Measurements from ENCODE around the gene CA10.
A peak's percentile ranks its signal among the peaks of the same experiment; 100 is the strongest.

The CA10 gene

DNA sequence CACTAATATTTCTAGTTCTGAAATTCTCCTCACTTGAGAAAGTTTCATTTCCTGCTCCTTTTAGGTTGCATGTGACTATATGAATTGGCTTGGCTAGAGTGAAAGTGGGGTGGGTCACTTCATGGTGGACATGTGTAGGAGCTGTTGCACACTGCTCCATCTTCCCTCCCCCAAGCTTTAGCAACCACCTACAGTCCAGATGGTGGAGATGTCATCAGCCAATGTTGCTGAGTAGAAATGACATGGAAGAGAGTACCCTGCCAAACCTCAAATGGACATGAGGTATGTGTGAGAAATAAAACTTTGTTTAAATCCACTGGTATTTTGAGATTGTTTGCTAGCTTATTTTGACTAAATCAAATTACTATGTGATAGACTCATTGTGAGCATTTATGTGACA lies 281.5 kb downstream of the CA10 start:
- Mint-ChIP-seq H3K9me3 (no peaks in the 10 kb centered on the region), H3K27ac (no peak overlapping the region), H3K4me1 (ENCODE audit: low read depth) (no peaks in the 10 kb centered on the region), H3K4me3 (no peak overlapping the region), H3K27me3 (ENCODE audit: low read depth) (no peaks in the 10 kb centered on the region), H3K36me3 (ENCODE audit: low read depth) (no peaks in the 10 kb centered on the region)
- DNase-seq (ENCODE audit: low spot score): no peak

DNA sequence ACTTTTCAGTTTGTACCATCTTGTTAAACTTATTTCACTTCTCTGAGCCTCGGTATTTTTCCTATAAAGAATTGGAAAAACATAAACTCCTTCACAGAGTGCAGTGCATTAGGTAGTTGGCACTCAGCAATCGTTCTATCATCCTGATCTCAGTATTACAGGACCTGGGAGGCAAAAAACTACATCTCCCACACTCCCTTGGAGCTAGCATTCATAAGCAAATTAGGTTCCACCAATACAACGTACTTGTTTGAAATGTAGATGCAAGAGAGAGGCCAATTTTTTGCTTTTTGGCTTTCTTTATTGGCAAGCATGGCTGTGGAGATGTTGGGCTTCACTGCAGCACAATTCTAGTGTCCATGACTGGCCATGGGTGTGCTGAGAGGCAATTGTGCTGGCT lies 285.2 kb downstream of the CA10 start:
- H3K9me3 Mint-ChIP-seq: no peaks in the 10 kb centered on the region
- H3K4me3 Mint-ChIP-seq: no peak overlapping the region
- no peaks in the 10 kb centered on the region for H3K4me1 Mint-ChIP-seq (ENCODE audit: low read depth)
- DNase-seq (ENCODE audit: low spot score): no peak
- no peaks in the 10 kb centered on the region for H3K27me3 Mint-ChIP-seq (ENCODE audit: low read depth)
- H3K27ac Mint-ChIP-seq: no peak overlapping the region
- no peaks in the 10 kb centered on the region for H3K36me3 Mint-ChIP-seq (ENCODE audit: low read depth)

GRCh38 chr17:51869387-51869786 lies 289.1 kb downstream of the CA10 start:
- H3K9me3 Mint-ChIP-seq: no peaks in the 10 kb centered on the region
- no peak overlapping the region for H3K4me3 Mint-ChIP-seq
- H3K27me3 Mint-ChIP-seq (ENCODE audit: low read depth): peaks cover 2% of the 10 kb centered on the region
- no peak for DNase-seq (ENCODE audit: low spot score)
- H3K36me3 Mint-ChIP-seq (ENCODE audit: low read depth): no peaks in the 10 kb centered on the region
- no peak overlapping the region for H3K27ac Mint-ChIP-seq
- no peaks in the 10 kb centered on the region for H3K4me1 Mint-ChIP-seq (ENCODE audit: low read depth)

GRCh38 chr17:51860954-51861561 lies 297.5 kb downstream of the CA10 start:
- DNase-seq (ENCODE audit: low spot score): peak; percentile 10
- Mint-ChIP-seq H3K36me3 (ENCODE audit: low read depth) (no peaks in the 10 kb centered on the region), H3K4me1 (ENCODE audit: low read depth) (no peaks in the 10 kb centered on the region), H3K9me3 (no peaks in the 10 kb centered on the region), H3K27ac (no peak overlapping the region), H3K27me3 (ENCODE audit: low read depth) (no peaks in the 10 kb centered on the region), H3K4me3 (no peak overlapping the region)

- no peak overlapping the region for H3K27ac Mint-ChIP-seq
Observed at GRCh38 chr17:51857052-51857597, 301.4 kb downstream of the CA10 start.

DNA sequence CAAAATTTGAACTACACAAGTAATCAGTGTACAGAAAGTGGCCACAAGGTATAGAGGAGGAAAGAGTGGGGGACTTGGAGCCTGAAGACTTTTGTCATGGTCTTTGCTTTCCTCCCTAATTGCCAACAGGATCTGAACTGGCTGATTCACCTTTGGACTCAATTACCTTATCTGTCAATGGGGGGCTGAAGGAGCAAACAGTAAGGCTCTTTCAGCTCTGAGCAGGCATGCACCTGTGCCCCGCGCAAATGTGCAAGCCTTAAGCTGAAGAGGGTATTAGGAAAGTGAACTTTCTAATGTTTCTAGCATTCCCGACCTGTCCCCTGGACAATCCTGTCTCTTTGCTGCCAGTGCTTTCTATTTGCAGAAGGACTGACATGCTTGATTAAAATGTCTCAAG lies 302.7 kb downstream of the CA10 start:
- no peak for DNase-seq (ENCODE audit: low spot score)
- no peak overlapping the region for H3K4me3 Mint-ChIP-seq
- H3K36me3 Mint-ChIP-seq (ENCODE audit: low read depth): no peaks in the 10 kb centered on the region
- peaks cover 2% of the 10 kb centered on the region for H3K27me3 Mint-ChIP-seq (ENCODE audit: low read depth)
- no peaks in the 10 kb centered on the region for H3K9me3 Mint-ChIP-seq
- H3K27ac Mint-ChIP-seq: no peak overlapping the region
- H3K4me1 Mint-ChIP-seq (ENCODE audit: low read depth): no peaks in the 10 kb centered on the region

More at GRCh38 chr17:51857052-51857597, 301.4 kb downstream of the CA10 start:
- DNase-seq (ENCODE audit: low spot score): no peak
- Mint-ChIP-seq H3K4me1 (ENCODE audit: low read depth) (no peaks in the 10 kb centered on the region), H3K9me3 (no peaks in the 10 kb centered on the region), H3K4me3 (no peak overlapping the region), H3K36me3 (ENCODE audit: low read depth) (no peaks in the 10 kb centered on the region), H3K27me3 (ENCODE audit: low read depth) (no peaks in the 10 kb centered on the region)

GRCh38 chr17:51853857-51854256 lies 304.7 kb downstream of the CA10 start:
- Mint-ChIP-seq H3K4me1 (ENCODE audit: low read depth) (no peaks in the 10 kb centered on the region), H3K4me3 (no peak overlapping the region), H3K27ac (no peak overlapping the region), H3K36me3 (ENCODE audit: low read depth) (no peaks in the 10 kb centered on the region), H3K27me3 (ENCODE audit: low read depth) (peaks cover 2% of the 10 kb centered on the region), H3K9me3 (no peaks in the 10 kb centered on the region)
- DNase-seq (ENCODE audit: low spot score): no peak

GRCh38 chr17:51852603-51853002 lies 305.9 kb downstream of the CA10 start:
- Mint-ChIP-seq H3K4me1 (ENCODE audit: low read depth) (no peaks in the 10 kb centered on the region), H3K27me3 (ENCODE audit: low read depth) (peaks cover 2% of the 10 kb centered on the region), H3K4me3 (no peak overlapping the region), H3K36me3 (ENCODE audit: low read depth) (no peaks in the 10 kb centered on the region), H3K27ac (no peak overlapping the region), H3K9me3 (no peaks in the 10 kb centered on the region)
- no peak for DNase-seq (ENCODE audit: low spot score)

GRCh38 chr17:51850201-51850600 lies 308.3 kb downstream of the CA10 start:
- Mint-ChIP-seq H3K27me3 (ENCODE audit: low read depth) (peaks cover 7% of the 10 kb centered on the region), H3K36me3 (ENCODE audit: low read depth) (no peaks in the 10 kb centered on the region), H3K4me1 (ENCODE audit: low read depth) (no peaks in the 10 kb centered on the region), H3K4me3 (no peak overlapping the region), H3K27ac (no peak overlapping the region), H3K9me3 (no peaks in the 10 kb centered on the region)
- DNase-seq (ENCODE audit: low spot score): no peak

- Mint-ChIP-seq H3K27me3 (ENCODE audit: low read depth) (peaks cover 7% of the 10 kb centered on the region), H3K36me3 (ENCODE audit: low read depth) (no peaks in the 10 kb centered on the region), H3K4me1 (ENCODE audit: low read depth) (no peaks in the 10 kb centered on the region), H3K27ac (no peak overlapping the region), H3K9me3 (no peaks in the 10 kb centered on the region), H3K4me3 (no peak overlapping the region)
- DNase-seq (ENCODE audit: low spot score): no peak
Observed at GRCh38 chr17:51848451-51848850, 310.1 kb downstream of the CA10 start.

DNA sequence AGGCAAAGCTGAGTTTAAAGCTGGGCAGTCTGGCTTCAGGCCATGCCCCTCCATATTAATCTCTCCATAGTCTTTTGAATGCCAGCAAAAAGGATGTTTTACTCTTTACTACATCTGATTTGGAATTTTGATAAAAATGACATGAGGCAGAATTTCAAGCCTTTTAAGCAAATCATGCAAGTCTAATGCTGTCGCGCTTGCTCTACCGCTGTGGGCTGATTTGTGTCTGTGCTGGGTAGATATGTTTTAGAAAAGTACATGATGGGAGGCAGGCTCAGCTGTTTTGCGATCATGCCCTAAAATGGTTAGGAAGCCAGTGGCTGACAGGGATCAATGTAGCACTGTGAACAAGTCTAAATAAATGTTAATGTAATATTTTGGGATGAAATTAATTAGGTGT lies 311.9 kb downstream of the CA10 start:
- Mint-ChIP-seq H3K27me3 (ENCODE audit: low read depth) (peaks cover 8% of the 10 kb centered on the region), H3K4me3 (no peak overlapping the region), H3K4me1 (ENCODE audit: low read depth) (no peaks in the 10 kb centered on the region), H3K36me3 (ENCODE audit: low read depth) (no peaks in the 10 kb centered on the region), H3K27ac (no peak overlapping the region), H3K9me3 (no peaks in the 10 kb centered on the region)
- DNase-seq (ENCODE audit: low spot score): no peak

- Mint-ChIP-seq H3K4me3 (no peak overlapping the region), H3K27me3 (ENCODE audit: low read depth) (peaks cover 8% of the 10 kb centered on the region), H3K27ac (no peak overlapping the region), H3K36me3 (ENCODE audit: low read depth) (no peaks in the 10 kb centered on the region), H3K9me3 (no peaks in the 10 kb centered on the region), H3K4me1 (ENCODE audit: low read depth) (no peaks in the 10 kb centered on the region)
- no peak for DNase-seq (ENCODE audit: low spot score)
Observed at GRCh38 chr17:51845776-51846175, 312.7 kb downstream of the CA10 start.

DNA sequence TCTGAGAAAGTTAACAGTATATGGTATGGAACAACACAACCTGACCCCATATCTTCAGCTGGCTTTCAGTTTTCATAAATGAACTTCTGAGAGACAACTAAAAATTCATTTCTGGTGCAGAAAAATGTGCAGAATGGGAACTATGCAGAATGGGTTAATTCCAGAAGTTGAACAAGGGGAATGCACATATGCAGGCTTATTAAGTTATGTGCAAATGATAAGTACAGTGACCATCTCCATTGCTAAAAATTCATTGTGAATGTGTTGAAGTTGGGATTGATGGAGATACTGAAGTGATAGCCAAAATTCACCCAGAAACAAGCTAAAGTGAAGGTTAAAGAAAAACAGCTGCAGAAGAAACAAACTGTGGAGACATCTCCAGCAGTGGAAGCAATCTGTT lies 315.8 kb downstream of the CA10 start:
- no peak overlapping the region for H3K4me3 Mint-ChIP-seq
- H3K4me1 Mint-ChIP-seq (ENCODE audit: low read depth): no peaks in the 10 kb centered on the region
- H3K36me3 Mint-ChIP-seq (ENCODE audit: low read depth): no peaks in the 10 kb centered on the region

GRCh38 chr17:51841669-51842068 lies 316.8 kb downstream of the CA10 start:
- Mint-ChIP-seq H3K4me3 (no peak overlapping the region), H3K27me3 (ENCODE audit: low read depth) (peaks cover 10% of the 10 kb centered on the region), H3K4me1 (ENCODE audit: low read depth) (no peaks in the 10 kb centered on the region), H3K36me3 (ENCODE audit: low read depth) (no peaks in the 10 kb centered on the region), H3K9me3 (no peaks in the 10 kb centered on the region), H3K27ac (no peak overlapping the region)
- no peak for DNase-seq (ENCODE audit: low spot score)

More for the DNA sequence above, 315.8 kb downstream of the CA10 start:
- no peak for DNase-seq (ENCODE audit: low spot score)
- H3K27ac Mint-ChIP-seq: no peak overlapping the region
- H3K27me3 Mint-ChIP-seq (ENCODE audit: low read depth): peaks cover 8% of the 10 kb centered on the region
- H3K9me3 Mint-ChIP-seq: no peaks in the 10 kb centered on the region

GRCh38 chr17:51840688-51841087 lies 317.8 kb downstream of the CA10 start:
- DNase-seq (ENCODE audit: low spot score): no peak
- Mint-ChIP-seq H3K4me3 (no peak overlapping the region), H3K27ac (no peak overlapping the region), H3K9me3 (no peaks in the 10 kb centered on the region), H3K36me3 (ENCODE audit: low read depth) (no peaks in the 10 kb centered on the region), H3K27me3 (ENCODE audit: low read depth) (peaks cover 10% of the 10 kb centered on the region), H3K4me1 (ENCODE audit: low read depth) (no peaks in the 10 kb centered on the region)
